HG02938 (cell line): ENCODE data around the gene CTAG1A.
"Not testable (repeated sequence)": the region's sequence is repeated elsewhere in the genome, so short reads cannot be mapped to it uniquely, and the experiment has no call there.

Experiments used
- ATAC-seq: cut with Tn5 transposase; IDR thresholded peaks from one replicate; pipeline ENCODE4 v1.9.1; 2021; ENCODE audit warnings: mild to moderate bottlenecking, moderate library complexity; ENCODE audit not compliant: unreplicated experiment

CTAG1A gene

GRCh38 chrX:154611146-154611545 is 26.2 kb downstream of the CTAG1A start:
- ATAC-seq = not testable (repeated sequence)

- not testable (repeated sequence) for ATAC-seq
These were observed 28.7 kb downstream of the CTAG1A start for GRCh38 chrX:154613586-154613985.

GRCh38 chrX:154619182-154619581 is 34.2 kb downstream of the CTAG1A start, which contains the start of gene CTAG1B:
TSS of gene CTAG1B (minus strand) at chrX:154619282. CDS start at chrX:154619218, 64 bp downstream.
- ATAC-seq = not testable (repeated sequence)

DNA sequence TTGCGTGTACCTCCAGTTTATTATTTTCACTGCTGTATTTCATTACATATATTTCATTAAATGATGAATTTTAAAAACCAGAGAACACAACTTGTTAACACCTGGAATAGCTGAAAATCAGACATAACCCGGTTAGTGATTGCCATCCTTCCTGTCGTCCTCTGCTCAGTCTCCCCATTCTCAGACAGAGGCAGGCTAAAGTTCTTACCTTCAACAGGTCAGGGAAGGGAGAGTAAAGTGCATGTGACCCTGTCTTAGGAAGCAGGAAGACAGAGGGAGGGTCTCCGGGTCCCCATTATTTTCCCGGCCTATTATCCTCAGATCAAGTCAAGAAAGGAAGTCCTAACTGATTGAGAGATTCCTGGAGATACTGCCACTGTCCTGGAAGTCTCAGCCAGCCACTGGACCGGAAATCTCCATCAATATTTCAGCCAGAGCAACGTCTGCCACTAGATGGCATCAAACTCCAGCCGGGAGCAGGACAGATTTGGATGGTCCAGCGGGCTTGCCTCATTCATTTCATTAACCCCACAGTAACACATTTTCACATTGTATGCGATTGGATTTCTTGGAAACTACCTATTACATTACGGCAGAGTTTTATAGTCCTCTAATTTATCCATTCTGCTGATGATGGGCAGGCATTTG is 36.0 kb downstream of the CTAG1A start:
- ATAC-seq = not testable (repeated sequence)

- ATAC-seq = not testable (repeated sequence)
These were observed 44.0 kb downstream of the CTAG1A start for GRCh38 chrX:154628960-154629359.

GRCh38 chrX:154630949-154631348 is 46.0 kb downstream of the CTAG1A start:
- not testable (repeated sequence) for ATAC-seq

GRCh38 chrX:154633661-154634060 is 48.7 kb downstream of the CTAG1A start:
- ATAC-seq = not testable (repeated sequence)
